Ectodermal cell (in vitro differentiated cells): ENCODE results near the gene FBXO48.

ENCODE experiments used
- H3K27ac ChIP-seq: 2 replicates; pipeline ENCODE4 v1.7.0; 2013; ENCODE audit warnings: mild to moderate bottlenecking, low read depth, low read length; ENCODE audit not compliant: insufficient read depth, poor library complexity, severe bottlenecking
- H3K27me3 ChIP-seq: 2 replicates; pipeline ENCODE4 v1.7.0; 2013; ENCODE audit warnings: mild to moderate bottlenecking, low read length; ENCODE audit not compliant: insufficient read depth, control insufficient read depth, poor library complexity, severe bottlenecking
- H3K36me3 ChIP-seq: one replicate; pipeline ENCODE4 v1.7.0; 2013; ENCODE audit warnings: low read length; ENCODE audit not compliant: control insufficient read depth, insufficient read depth
- H3K4me1 ChIP-seq: one replicate; pipeline ENCODE4 v1.7.0; 2013; ENCODE audit warnings: low read length; ENCODE audit not compliant: control insufficient read depth, insufficient read depth
- H3K4me3 ChIP-seq: 2 replicates; pipeline ENCODE4 v1.7.0; 2013; ENCODE audit warnings: low read depth, low read length, control low read depth; ENCODE audit not compliant: insufficient read depth
- H3K9me3 ChIP-seq: 2 replicates; pipeline ENCODE4 v1.7.0; 2013; ENCODE audit warnings: mild to moderate bottlenecking, low read length, moderate library complexity; ENCODE audit not compliant: control insufficient read depth
- WGBS, 2 experiments: methylation state at CpG; one replicate each; pipeline ENCODE4 v1.1.7; 2013; ENCODE audit warnings: missing lambda C conversion rate in 2 of 2; 5-methylcytosine and 5-hydroxymethylcytosine counted together

FBXO48 gene

DNA sequence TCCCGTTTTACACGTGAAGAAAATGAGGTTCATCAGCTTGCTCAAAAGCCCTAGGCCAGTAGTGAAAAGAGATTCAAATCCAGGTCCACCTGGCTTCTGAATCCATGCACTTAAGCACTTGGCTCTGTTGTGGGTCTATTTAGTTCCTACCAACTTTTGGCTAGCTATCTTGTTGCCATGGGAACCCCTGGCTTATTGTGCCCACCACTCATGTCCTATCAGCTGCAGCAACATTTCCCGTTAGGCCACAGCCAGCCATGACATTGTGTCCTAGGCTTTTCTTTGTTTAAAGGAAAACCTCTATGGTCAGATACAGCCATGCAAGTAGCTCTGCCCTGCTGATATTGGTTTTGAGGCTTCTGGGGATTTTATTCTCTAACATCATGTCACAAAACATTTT, 52.2 kb downstream of the FBXO48 start:
- H3K27ac ChIP-seq, result no peak overlapping the region

DNA sequence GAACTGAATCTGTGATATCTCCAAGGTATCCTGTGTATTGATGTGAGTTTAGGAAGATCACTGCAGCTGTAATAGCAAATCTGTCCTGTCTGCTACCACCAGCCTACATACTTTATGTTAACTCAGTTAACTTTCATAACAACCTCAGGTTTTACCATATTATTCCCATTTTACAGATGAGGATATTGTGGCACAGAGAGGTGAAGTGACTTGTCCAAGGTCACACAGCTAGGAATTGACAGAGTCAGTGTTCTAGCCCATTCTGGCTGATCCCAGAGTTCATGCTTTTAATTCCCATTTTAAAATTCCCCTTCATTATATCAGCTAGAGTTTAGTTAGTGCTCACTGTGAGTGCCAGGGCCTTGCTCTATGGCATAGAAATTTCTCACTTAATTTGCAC, 52.6 kb downstream of the FBXO48 start:
- Histone ChIP-seq H3K27me3 (no peaks in the 10 kb centered on the region), H3K4me1 (peaks cover 3% of the 10 kb centered on the region), H3K4me3 (no peak overlapping the region), H3K36me3 (no peaks in the 10 kb centered on the region), H3K27ac (no peak overlapping the region), H3K9me3 (no peaks in the 10 kb centered on the region)

More for the DNA sequence above, 52.2 kb downstream of the FBXO48 start:
- Histone ChIP-seq H3K4me1 (peaks cover 3% of the 10 kb centered on the region), H3K36me3 (no peaks in the 10 kb centered on the region), H3K27me3 (no peaks in the 10 kb centered on the region), H3K4me3 (no peak overlapping the region), H3K9me3 (no peaks in the 10 kb centered on the region)
- WGBS, 2 experiments, result 44 to 46% methylated on average over 3 of the region's 3 CpGs

DNA sequence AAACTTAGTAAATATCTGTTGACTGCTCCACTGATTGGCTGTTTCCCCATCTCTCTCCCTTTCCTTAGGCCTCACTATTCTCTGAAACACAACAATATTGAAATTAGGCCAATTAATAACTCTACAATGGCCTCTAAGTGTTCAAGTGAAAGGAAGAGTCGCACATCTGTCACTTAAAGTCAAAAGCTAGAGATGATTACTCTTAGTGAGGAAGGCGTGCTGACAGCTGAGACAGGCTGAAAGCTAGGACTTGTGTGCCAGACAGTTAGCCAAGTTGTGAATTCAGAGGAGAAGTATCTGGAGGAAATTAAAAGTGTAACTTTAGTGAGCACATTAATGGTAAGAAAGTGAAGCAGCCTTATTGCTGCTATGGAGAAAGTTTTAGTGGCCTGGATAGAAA, 53.6 kb downstream of the FBXO48 start:
- Histone ChIP-seq H3K4me3 (no peak overlapping the region), H3K4me1 (peaks cover 3% of the 10 kb centered on the region), H3K9me3 (no peaks in the 10 kb centered on the region), H3K27ac (no peak overlapping the region), H3K27me3 (no peaks in the 10 kb centered on the region), H3K36me3 (no peaks in the 10 kb centered on the region)
- 91 to 93% methylated on average over 2 of the region's 2 CpGs for WGBS, 2 experiments

DNA sequence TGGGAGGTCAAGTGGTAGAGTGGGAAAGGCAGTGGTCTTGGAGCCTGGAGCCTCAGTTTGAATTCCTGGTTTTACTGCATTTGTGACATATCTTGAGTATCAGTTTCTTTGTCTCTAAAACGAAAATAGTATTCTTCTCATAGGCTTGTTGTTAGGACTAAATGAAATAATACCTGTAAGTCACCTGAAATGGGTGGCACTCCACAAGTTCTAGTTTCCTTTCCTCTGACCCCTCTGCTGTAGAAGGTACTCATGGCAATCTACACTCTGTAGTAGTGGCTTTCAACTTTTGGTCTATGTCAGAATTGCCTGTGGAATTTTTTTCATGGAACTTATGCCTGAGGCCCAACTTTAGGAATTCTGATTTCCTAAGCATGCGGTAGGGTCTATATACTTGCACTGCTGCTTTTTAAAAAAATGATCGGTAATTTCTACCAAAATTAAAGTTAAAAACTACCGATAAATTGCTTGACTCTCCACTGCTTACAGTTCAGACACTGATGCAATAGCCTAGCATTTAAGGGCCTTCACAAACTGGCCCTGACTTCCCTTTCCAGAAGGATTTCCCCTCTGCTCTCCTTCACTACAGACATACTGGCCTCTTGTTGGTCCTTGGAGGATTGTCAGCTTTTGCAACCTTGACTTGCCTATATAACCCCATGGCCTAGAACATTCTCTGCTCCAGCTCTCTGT, 54.8 kb downstream of the FBXO48 start:
- H3K27me3 ChIP-seq, result no peaks in the 10 kb centered on the region
- 60 to 62% methylated on average over 4 of the region's 4 CpGs for WGBS, 2 experiments
- H3K36me3 ChIP-seq, result no peaks in the 10 kb centered on the region
- H3K4me3 ChIP-seq, result no peak overlapping the region
- no peaks in the 10 kb centered on the region for H3K4me1 ChIP-seq
- no peak overlapping the region for H3K27ac ChIP-seq
- no peaks in the 10 kb centered on the region for H3K9me3 ChIP-seq

DNA sequence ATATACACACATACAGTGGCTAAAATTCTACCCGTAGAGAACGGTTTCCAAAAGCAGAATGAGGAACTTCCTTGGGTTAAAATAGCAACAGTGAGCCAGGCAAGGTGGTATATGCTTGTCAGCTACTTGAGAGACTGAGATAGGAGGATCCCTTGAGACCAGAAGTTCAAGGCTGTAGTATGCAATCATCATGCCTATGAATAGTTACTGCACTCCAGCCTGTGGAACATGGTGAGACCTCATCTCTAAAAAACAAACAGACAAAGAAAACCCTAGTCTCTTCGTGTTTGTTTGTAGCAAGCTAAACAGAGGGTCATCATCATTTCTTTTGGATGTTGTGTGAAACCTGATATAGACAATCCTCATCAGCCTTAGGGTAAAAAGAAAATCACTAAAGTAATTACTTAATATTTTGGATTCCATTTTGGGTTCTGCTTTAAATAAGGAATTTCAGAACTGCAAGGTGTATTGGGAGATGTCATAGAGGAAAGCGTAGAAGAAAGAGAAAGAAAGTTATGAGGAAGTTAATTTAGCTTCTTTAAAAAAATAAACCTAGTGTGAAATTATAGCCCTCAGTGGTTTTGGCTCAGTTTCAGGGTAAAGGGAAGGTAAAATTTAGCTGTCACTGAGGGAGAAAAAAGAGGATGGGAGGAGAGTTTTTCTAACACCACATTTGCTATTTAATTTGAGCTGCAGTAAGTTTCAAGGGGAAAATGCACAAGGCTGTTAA, 55.5 kb downstream of the FBXO48 start:
- 89 to 94% methylated on average over 3 to 4 of the region's 4 CpGs for WGBS, 2 experiments

More for the DNA sequence above, 55.5 kb downstream of the FBXO48 start:
- Histone ChIP-seq H3K9me3 (no peaks in the 10 kb centered on the region), H3K27ac (no peak overlapping the region), H3K4me1 (no peaks in the 10 kb centered on the region), H3K36me3 (no peaks in the 10 kb centered on the region), H3K27me3 (no peaks in the 10 kb centered on the region), H3K4me3 (no peak overlapping the region)
